Measurements from ENCODE around the gene MCU. TPM values are rescaled to one million over a fixed set of nuclear protein-coding genes. Genes with fewer than 3 reads are reported as not detected.
A peak's percentile ranks its signal among the peaks of the same experiment; 100 is the strongest.

Gene MCU
- total and polyA plus RNA-seq, 2 experiments from 2014 or later = 14.9 to 22.8 TPM

DNA sequence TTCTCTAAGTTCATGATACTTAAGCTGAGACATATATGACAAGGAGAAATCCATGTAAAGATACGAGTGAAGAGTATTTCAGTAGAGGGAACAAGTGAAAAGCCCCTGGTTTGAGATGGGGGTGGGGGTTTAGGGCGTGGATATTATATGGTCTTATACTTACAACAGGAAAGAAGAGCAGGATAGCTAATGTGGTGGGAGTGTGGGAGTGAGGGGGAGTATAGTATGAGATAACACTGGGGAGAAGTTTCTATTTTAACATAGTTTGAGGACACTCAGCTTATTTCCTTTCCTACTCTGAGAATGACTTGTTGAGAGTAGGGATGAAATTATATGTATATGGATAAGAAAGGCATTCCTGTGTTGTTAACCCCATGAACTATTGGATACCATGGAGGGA is 36.5 kb downstream of the MCU start:
- H3K36me3 ChIP-seq = no peaks in the 10 kb centered on the region
- no peak overlapping the region for H3K4me3 ChIP-seq
- H3K9me3 ChIP-seq (ENCODE audit: low read depth) = no peaks in the 10 kb centered on the region
- no peak overlapping the region for H3K27ac ChIP-seq
- no peak for DNase-seq (ENCODE audit: low read depth in 1 of 2, low spot score in 1 of 2)
- TF ChIP-seq, protein P1, sequence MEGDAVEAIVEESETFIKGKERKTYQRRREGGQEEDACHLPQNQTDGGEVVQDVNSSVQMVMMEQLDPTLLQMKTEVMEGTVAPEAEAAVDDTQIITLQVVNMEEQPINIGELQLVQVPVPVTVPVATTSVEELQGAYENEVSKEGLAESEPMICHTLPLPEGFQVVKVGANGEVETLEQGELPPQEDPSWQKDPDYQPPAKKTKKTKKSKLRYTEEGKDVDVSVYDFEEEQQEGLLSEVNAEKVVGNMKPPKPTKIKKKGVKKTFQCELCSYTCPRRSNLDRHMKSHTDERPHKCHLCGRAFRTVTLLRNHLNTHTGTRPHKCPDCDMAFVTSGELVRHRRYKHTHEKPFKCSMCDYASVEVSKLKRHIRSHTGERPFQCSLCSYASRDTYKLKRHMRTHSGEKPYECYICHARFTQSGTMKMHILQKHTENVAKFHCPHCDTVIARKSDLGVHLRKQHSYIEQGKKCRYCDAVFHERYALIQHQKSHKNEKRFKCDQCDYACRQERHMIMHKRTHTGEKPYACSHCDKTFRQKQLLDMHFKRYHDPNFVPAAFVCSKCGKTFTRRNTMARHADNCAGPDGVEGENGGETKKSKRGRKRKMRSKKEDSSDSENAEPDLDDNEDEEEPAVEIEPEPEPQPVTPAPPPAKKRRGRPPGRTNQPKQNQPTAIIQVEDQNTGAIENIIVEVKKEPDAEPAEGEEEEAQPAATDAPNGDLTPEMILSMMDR (IDR thresholded peaks at IDR 0.05; ENCODE audit: low read depth, low read length) = no peak
- no peaks in the 10 kb centered on the region for H3K27me3 ChIP-seq
- peaks cover 19% of the 10 kb centered on the region for H3K4me1 ChIP-seq (ENCODE audit: low read depth)

DNA sequence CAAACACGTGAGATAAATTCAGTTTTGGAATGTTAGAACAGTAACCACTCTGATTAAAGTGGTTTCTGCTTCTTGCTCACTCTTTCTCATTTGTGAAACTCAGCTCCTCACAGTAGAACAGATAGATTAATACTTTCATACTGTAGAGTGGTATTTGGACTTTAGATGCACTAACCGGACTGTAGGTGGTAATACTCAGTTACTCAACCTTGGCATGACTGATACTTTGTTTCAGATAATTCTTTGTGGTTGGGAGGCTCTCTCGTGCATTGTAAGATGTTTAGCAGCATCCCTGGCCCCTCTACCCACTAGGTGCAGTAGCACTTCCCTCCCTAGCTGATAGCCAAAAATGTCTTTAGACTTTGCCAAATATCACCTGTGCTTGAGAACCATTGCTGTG is 37.6 kb downstream of the MCU start:
- DNase-seq (ENCODE audit: low read depth in 1 of 2, low spot score in 1 of 2) = peak in 1 of 2 donors; percentile 41
- Histone ChIP-seq H3K9me3 (ENCODE audit: low read depth) (no peaks in the 10 kb centered on the region), H3K4me3 (no peak overlapping the region), H3K27ac (no peak overlapping the region), H3K4me1 (ENCODE audit: low read depth) (peaks cover 19% of the 10 kb centered on the region), H3K27me3 (no peaks in the 10 kb centered on the region), H3K36me3 (no peaks in the 10 kb centered on the region)
- TF ChIP-seq, protein P1 (IDR thresholded peaks at IDR 0.05; ENCODE audit: low read depth, low read length) = no peak

- H3K4me1 ChIP-seq (ENCODE audit: low read depth) = peaks cover 25% of the 10 kb centered on the region
- H3K9me3 ChIP-seq (ENCODE audit: low read depth) = no peaks in the 10 kb centered on the region
- TF ChIP-seq, protein P1 (IDR thresholded peaks at IDR 0.05; ENCODE audit: low read depth, low read length) = no peak
- DNase-seq (ENCODE audit: low read depth in 1 of 2, low spot score in 1 of 2) = no peak
- H3K36me3 ChIP-seq = no peaks in the 10 kb centered on the region
- H3K4me3 ChIP-seq = no peak overlapping the region
- H3K27me3 ChIP-seq = no peaks in the 10 kb centered on the region
- no peak overlapping the region for H3K27ac ChIP-seq
These were observed 38.5 kb downstream of the MCU start for GRCh38 chr10:72730479-72730878.

DNA sequence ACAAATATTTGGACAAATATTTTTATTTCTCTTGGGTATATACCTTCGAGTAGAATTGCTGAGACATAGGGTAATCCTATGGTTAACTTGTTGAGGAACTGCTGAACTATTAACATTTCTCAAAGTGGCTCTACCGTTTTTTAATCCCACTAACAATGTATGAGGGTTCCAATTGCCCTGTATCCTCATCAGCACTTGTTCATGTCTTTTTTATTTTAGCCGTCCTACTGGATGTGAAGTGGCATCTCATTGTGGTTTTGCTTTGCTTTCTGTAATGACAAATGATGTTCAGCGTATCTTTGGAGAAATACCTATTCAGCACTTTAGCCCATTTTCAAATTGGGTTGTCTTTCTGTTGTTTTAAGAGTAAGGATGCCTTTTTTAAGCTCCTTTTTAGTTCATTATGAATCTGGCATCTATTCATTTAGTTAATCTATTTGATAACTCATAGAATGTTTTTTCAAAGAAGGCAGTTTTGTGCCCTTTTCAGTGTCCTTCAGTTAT is 40.0 kb downstream of the MCU start:
- DNase-seq (ENCODE audit: low read depth in 1 of 2, low spot score in 1 of 2) = no peak
- TF ChIP-seq, protein P1 (IDR thresholded peaks at IDR 0.05; ENCODE audit: low read depth, low read length) = no peak
- no peak overlapping the region for H3K4me3 ChIP-seq
- no peak overlapping the region for H3K27ac ChIP-seq
- H3K9me3 ChIP-seq (ENCODE audit: low read depth) = no peaks in the 10 kb centered on the region
- peaks cover 29% of the 10 kb centered on the region for H3K4me1 ChIP-seq (ENCODE audit: low read depth)
- no peaks in the 10 kb centered on the region for H3K27me3 ChIP-seq
- H3K36me3 ChIP-seq = no peaks in the 10 kb centered on the region

DNA sequence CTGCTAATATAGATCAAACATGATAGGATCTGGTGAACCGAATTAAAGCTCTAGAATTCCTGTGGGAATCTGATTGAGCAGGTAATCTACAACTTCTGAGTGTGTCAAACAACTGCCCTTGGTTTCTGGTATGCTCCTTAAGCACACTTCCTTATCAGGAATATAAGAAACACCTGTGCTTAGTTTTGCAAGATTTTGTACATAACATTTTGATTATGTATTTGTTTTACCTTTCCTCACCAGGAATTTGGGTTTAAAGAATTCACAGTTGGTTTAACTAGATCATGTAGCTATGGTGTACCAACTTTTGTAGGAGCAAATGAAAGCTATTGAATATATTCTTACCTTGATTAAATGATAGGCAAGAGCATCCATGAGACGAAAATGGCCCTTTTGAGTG is 40.6 kb downstream of the MCU start:
- no peaks in the 10 kb centered on the region for H3K9me3 ChIP-seq (ENCODE audit: low read depth)
- TF ChIP-seq, protein P1 (IDR thresholded peaks at IDR 0.05; ENCODE audit: low read depth, low read length) = no peak
- no peaks in the 10 kb centered on the region for H3K36me3 ChIP-seq
- H3K27me3 ChIP-seq = no peaks in the 10 kb centered on the region
- peaks cover 24% of the 10 kb centered on the region for H3K4me1 ChIP-seq (ENCODE audit: low read depth)
- H3K27ac ChIP-seq = no peak overlapping the region
- H3K4me3 ChIP-seq = no peak overlapping the region
- DNase-seq (ENCODE audit: low read depth in 1 of 2, low spot score in 1 of 2) = no peak

GRCh38 chr10:72733989-72734388 is 42.0 kb downstream of the MCU start:
- H3K27ac ChIP-seq = no peak overlapping the region
- DNase-seq (ENCODE audit: low read depth in 1 of 2, low spot score in 1 of 2) = no peak
- no peak overlapping the region for H3K4me3 ChIP-seq
- H3K9me3 ChIP-seq (ENCODE audit: low read depth) = no peaks in the 10 kb centered on the region
- H3K27me3 ChIP-seq = no peaks in the 10 kb centered on the region
- H3K4me1 ChIP-seq (ENCODE audit: low read depth) = peaks cover 30% of the 10 kb centered on the region
- TF ChIP-seq, protein P1 (IDR thresholded peaks at IDR 0.05; ENCODE audit: low read depth, low read length) = no peak
- H3K36me3 ChIP-seq = no peaks in the 10 kb centered on the region
